Tibial artery (tissue), 4 donors: ENCODE results near the gene CYB5R3.
"Not testable (repeated sequence)": the region's sequence is repeated elsewhere in the genome, so short reads cannot be mapped to it uniquely, and the experiment has no call there.

ENCODE experiments used
- DNase-seq, 2 donors: peaks; one replicate each; pipeline ENCODE4 v3.0.0-alpha.2; 2019
- H3K27ac ChIP-seq, 2 donors: fragments of 200-600 bp; sonication (generic) in 1 of 2; 1 replicate in 1 of 2; 2 replicates in 1 of 2; pipeline ENCODE4 v1.5.1; 2018 to 2019; ENCODE audit warnings: mild to moderate bottlenecking in 1 of 2
- H3K27me3 ChIP-seq, 2 donors: fragments of 200-600 bp; sonication (generic) in 1 of 2; one replicate each; pipeline versions ENCODE4 v1.5.1 to v1.6.0; 2016 to 2019
- H3K36me3 ChIP-seq, 3 donors: fragments of 200-600 bp; sonication (generic) in 2 of 3; one replicate each; pipeline ENCODE4 v1.5.1; 2016 to 2019; ENCODE audit warnings: mild to moderate bottlenecking in 2 of 3
- H3K4me1 ChIP-seq, 4 donors: fragments of 200-600 bp; sonication (generic) in 2 of 4; 1 replicate in 3 of 4; 2 replicates in 1 of 4; pipeline ENCODE4 v1.5.1; 2016 to 2019
- H3K4me3 ChIP-seq, 2 donors: fragments of 200-600 bp; sonication (generic) in 1 of 2; 1 replicate in 1 of 2; 2 replicates in 1 of 2; pipeline ENCODE4 v1.5.1; 2018 to 2019; ENCODE audit warnings: mild to moderate bottlenecking in 2 of 2
- H3K9me3 ChIP-seq, 3 donors: fragments of 200-600 bp; sonication (generic) in 1 of 3; one replicate each; pipeline ENCODE4 v1.5.1; 2016 to 2019
- intact Hi-C: fragments of 100-400 bp; cut with DNase I; formaldehyde crosslinking; loops from one replicate; pipeline ENCODE4 v1.15.0; 2023; ENCODE audit warnings: low total_unique reads
- TF ChIP-seq, protein P1 (sequence below), 2 experiments: fragments of 200-600 bp in 1 of 2; fragments of 450-650 bp in 1 of 2; IDR thresholded peaks; one replicate each; pipeline ENCODE4 v1.5.1; 2017 to 2019; ENCODE audit warnings: antibody characterized with exemption in 2 of 2, mild to moderate bottlenecking in 1 of 2, moderate library complexity in 1 of 2

The CYB5R3 gene

DNA sequence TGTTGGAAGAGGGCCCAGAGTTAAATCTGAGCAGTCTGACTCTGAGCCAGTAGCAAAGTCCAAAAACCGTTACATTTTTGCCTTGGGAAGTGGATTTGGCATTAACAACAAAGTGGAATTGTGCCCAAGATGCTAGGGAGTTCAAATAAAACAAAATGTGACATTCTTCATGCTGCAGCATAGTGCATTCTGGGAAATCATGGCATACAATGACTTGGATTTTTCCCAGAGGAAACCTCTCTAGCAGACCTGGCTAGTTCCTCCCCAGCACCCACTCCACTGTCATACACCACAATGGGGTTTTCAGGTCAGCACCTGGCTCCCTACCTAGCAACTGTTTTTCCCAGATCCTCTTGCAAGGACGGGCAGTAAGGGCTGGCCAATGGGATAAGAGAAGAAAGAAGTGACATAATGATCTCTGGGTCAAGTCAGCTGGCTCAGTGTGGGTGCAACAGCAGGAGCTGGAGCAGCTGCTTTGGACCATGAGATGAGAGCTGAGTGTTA lies 24.8 kb upstream of the CYB5R3 start:
- intact Hi-C loops = no loop called here
- Histone ChIP-seq H3K4me3 (no peak overlapping the region), H3K4me1 (peaks cover 0 to 57% (median 38%) of the 10 kb centered on the region in 4 donors), H3K9me3 (no peaks in the 10 kb centered on the region), H3K36me3 (no peaks in the 10 kb centered on the region), H3K27ac (peak overlapping the region in 1 of 2 donors; percentile 80), H3K27me3 (no peaks in the 10 kb centered on the region)
- no peak for DNase-seq
- TF ChIP-seq, protein P1, sequence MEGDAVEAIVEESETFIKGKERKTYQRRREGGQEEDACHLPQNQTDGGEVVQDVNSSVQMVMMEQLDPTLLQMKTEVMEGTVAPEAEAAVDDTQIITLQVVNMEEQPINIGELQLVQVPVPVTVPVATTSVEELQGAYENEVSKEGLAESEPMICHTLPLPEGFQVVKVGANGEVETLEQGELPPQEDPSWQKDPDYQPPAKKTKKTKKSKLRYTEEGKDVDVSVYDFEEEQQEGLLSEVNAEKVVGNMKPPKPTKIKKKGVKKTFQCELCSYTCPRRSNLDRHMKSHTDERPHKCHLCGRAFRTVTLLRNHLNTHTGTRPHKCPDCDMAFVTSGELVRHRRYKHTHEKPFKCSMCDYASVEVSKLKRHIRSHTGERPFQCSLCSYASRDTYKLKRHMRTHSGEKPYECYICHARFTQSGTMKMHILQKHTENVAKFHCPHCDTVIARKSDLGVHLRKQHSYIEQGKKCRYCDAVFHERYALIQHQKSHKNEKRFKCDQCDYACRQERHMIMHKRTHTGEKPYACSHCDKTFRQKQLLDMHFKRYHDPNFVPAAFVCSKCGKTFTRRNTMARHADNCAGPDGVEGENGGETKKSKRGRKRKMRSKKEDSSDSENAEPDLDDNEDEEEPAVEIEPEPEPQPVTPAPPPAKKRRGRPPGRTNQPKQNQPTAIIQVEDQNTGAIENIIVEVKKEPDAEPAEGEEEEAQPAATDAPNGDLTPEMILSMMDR (IDR thresholded peaks at IDR 0.05) = no peak

GRCh38 chr22:42673071-42673470 lies 23.9 kb upstream of the CYB5R3 start:
- H3K4me3 ChIP-seq, H3K9me3 ChIP-seq, DNase-seq, intact Hi-C loops, H3K27me3 ChIP-seq, H3K36me3 ChIP-seq: not testable (repeated sequence)
- peaks cover 0 to 57% (median 38%) of the 10 kb centered on the region in 4 donors for H3K4me1 ChIP-seq
- peak overlapping the region in 1 of 2 donors; percentile 80 for H3K27ac ChIP-seq

- intact Hi-C loops = no loop called here
- H3K4me1 ChIP-seq = peaks cover 0 to 39% (median 25%) of the 10 kb centered on the region in 4 donors
- DNase-seq = no peak
- no peaks in the 10 kb centered on the region for H3K36me3 ChIP-seq
- TF ChIP-seq, protein P1 (IDR thresholded peaks at IDR 0.05) = no peak
- H3K9me3 ChIP-seq = no peaks in the 10 kb centered on the region
- peak overlapping the region in 1 of 2 donors; percentile 32 for H3K27ac ChIP-seq
- H3K27me3 ChIP-seq = no peaks in the 10 kb centered on the region
- no peak overlapping the region for H3K4me3 ChIP-seq
Measured at GRCh38 chr22:42670921-42671709, 21.9 kb upstream of the CYB5R3 start.

DNA sequence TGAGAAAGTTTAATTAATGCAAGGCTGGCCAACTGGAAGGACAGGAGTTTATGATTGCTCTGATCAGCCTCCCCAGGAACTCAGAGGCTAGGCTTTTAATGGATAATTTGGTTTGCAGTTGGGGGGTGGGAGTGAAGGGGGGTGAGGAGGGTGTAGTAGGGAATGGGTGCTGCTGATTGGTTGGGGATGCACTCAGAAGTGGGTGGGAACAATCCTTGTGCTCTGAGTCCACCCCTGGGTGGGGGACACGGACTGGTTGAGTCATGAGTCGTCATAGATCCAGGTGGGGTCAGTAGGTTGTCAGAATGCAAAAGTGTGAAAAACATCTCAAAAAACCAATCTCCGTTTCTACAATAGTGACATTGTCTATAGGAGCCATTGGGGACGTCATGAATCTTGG lies 20.9 kb upstream of the CYB5R3 start:
- no peak overlapping the region for H3K27ac ChIP-seq

DNA sequence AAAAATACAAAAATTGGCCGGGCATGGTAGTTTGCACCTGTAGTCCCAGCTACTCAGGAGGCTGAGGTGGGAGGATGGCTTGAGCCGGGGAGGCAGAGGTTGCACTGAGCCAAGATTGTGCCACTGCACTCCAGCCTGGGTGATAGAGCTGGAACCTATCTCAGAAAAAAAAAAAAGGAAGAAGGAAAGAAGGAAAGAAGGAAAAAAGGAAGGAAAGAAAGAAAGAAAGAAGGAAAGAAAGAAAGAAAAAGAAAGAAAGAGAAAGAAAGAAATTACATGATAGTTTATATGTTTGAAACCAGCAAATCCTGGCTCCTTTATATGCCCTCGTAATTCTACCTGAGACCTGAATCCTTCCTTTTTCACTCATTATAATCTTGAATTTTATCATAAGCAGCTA lies 17.2 kb upstream of the CYB5R3 start:
- intact Hi-C loops = loop anchor here (5.0 to 10.0 kb wide), 2 partner anchors 51 to 108 kb away; no protein-coding TSS in a partner anchor
- H3K9me3 ChIP-seq, H3K27ac ChIP-seq: not testable (repeated sequence)

More for the DNA sequence above, 20.9 kb upstream of the CYB5R3 start:
- Histone ChIP-seq H3K4me1 (peaks cover 0 to 29% (median 17%) of the 10 kb centered on the region in 4 donors), H3K9me3 (no peaks in the 10 kb centered on the region), H3K36me3 (no peaks in the 10 kb centered on the region), H3K27me3 (no peaks in the 10 kb centered on the region), H3K4me3 (no peak overlapping the region)
- intact Hi-C loops = no loop called here
- no peak for DNase-seq
- TF ChIP-seq, protein P1 (IDR thresholded peaks at IDR 0.05) = no peak

GRCh38 chr22:42664976-42665831 lies 16.0 kb upstream of the CYB5R3 start:
- DNase-seq = no peak
- intact Hi-C loops = loop anchor here (5.0 to 10.0 kb wide), 2 partner anchors 52 to 110 kb away; no protein-coding TSS in a partner anchor

More for the DNA sequence above, 17.2 kb upstream of the CYB5R3 start:
- H3K36me3 ChIP-seq, H3K4me3 ChIP-seq, DNase-seq, H3K27me3 ChIP-seq: not testable (repeated sequence)
- peaks cover 0 to 19% (median 12%) of the 10 kb centered on the region in 4 donors for H3K4me1 ChIP-seq

More at GRCh38 chr22:42664976-42665831, 16.0 kb upstream of the CYB5R3 start:
- H3K9me3 ChIP-seq = no peaks in the 10 kb centered on the region
- H3K27ac ChIP-seq = no peak overlapping the region
- H3K36me3 ChIP-seq = no peaks in the 10 kb centered on the region
- TF ChIP-seq, protein P1 (IDR thresholded peaks at IDR 0.05) = no peak
- H3K27me3 ChIP-seq = no peaks in the 10 kb centered on the region
- H3K4me1 ChIP-seq = peaks cover 0 to 15% (median 10%) of the 10 kb centered on the region in 4 donors
- H3K4me3 ChIP-seq = no peak overlapping the region
